Measurements from ENCODE around the gene STXBP6. TPM values are rescaled to one million over a fixed set of nuclear protein-coding genes. Genes with fewer than 3 reads are reported as not detected.

Gene STXBP6
- total and polyA plus RNA-seq, 10 of the 15 experiments (the other 5 are each of a cell fraction or from before 2014, with no cell fraction given): 1.2 to 47.3 (median 1.9) TPM

DNA sequence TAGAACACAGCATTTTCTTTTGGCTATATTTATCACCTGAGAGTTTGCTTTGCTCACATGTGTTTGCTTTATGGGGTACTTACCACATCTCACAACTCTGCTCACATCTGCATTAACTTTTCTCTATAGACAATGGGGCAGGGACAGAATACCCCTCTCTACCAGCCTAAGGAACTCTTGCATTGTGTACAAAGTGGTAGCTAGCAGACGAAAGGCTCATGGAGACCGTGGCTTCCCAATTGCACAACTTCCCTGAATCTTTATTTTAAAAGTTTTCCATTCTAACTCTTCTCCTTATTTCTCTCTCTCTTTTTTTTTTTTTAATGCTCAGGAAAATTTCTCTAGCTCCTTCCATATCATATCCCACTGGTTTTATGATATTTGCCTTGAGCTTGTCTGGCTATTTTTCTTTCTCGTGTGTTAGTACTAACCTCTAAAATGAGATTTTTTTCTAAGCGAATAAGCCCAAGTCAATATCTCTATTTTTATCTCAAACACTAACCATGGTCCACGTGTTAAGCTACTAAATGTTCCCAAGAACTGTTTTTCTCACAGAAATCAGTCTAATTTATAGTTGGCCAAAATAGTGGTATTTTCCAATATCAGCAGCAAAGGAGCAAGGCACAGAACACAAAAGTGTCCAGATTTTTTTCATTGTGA, 155.2 kb downstream of the STXBP6 start (continued):
- TF ChIP-seq, protein P1, sequence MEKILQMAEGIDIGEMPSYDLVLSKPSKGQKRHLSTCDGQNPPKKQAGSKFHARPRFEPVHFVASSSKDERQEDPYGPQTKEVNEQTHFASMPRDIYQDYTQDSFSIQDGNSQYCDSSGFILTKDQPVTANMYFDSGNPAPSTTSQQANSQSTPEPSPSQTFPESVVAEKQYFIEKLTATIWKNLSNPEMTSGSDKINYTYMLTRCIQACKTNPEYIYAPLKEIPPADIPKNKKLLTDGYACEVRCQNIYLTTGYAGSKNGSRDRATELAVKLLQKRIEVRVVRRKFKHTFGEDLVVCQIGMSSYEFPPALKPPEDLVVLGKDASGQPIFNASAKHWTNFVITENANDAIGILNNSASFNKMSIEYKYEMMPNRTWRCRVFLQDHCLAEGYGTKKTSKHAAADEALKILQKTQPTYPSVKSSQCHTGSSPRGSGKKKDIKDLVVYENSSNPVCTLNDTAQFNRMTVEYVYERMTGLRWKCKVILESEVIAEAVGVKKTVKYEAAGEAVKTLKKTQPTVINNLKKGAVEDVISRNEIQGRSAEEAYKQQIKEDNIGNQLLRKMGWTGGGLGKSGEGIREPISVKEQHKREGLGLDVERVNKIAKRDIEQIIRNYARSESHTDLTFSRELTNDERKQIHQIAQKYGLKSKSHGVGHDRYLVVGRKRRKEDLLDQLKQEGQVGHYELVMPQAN (conservative IDR thresholded peaks at IDR 0.05): no peak
- no peak for TF ChIP-seq ESRRA (IDR thresholded peaks at IDR 0.05; ENCODE audit: low read length)
- TF ChIP-seq, protein P2, sequence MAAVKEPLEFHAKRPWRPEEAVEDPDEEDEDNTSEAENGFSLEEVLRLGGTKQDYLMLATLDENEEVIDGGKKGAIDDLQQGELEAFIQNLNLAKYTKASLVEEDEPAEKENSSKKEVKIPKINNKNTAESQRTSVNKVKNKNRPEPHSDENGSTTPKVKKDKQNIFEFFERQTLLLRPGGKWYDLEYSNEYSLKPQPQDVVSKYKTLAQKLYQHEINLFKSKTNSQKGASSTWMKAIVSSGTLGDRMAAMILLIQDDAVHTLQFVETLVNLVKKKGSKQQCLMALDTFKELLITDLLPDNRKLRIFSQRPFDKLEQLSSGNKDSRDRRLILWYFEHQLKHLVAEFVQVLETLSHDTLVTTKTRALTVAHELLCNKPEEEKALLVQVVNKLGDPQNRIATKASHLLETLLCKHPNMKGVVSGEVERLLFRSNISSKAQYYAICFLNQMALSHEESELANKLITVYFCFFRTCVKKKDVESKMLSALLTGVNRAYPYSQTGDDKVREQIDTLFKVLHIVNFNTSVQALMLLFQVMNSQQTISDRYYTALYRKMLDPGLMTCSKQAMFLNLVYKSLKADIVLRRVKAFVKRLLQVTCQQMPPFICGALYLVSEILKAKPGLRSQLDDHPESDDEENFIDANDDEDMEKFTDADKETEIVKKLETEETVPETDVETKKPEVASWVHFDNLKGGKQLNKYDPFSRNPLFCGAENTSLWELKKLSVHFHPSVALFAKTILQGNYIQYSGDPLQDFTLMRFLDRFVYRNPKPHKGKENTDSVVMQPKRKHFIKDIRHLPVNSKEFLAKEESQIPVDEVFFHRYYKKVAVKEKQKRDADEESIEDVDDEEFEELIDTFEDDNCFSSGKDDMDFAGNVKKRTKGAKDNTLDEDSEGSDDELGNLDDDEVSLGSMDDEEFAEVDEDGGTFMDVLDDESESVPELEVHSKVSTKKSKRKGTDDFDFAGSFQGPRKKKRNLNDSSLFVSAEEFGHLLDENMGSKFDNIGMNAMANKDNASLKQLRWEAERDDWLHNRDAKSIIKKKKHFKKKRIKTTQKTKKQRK (IDR thresholded peaks at IDR 0.05; ENCODE audit: low read depth, low read length): no peak
- no peak for TF ChIP-seq PBX3 (IDR thresholded peaks at IDR 0.05; ENCODE audit: insufficient replicate concordance, low read depth, low read length)
- no peak for TF ChIP-seq USF1 (IDR thresholded peaks at IDR 0.05; ENCODE audit: borderline replicate concordance, extremely low read length, insufficient read depth, low read depth, low read length)
- no peak for TF ChIP-seq POU2F2 (IDR thresholded peaks at IDR 0.05; ENCODE audit: borderline replicate concordance, low read depth, low read length)
- no peak for TF ChIP-seq SMARCA5 (IDR thresholded peaks at IDR 0.05)
- TF ChIP-seq ZNF687 (IDR thresholded peaks at IDR 0.05): no peak
